Measurements from ENCODE around the gene CHCHD6. TPM values are rescaled to one million over a fixed set of nuclear protein-coding genes. Genes with fewer than 3 reads are reported as not detected.

The CHCHD6 gene
- total and polyA plus RNA-seq, 12 donors, result 10.6 to 22.5 (median 17.6) TPM

DNA sequence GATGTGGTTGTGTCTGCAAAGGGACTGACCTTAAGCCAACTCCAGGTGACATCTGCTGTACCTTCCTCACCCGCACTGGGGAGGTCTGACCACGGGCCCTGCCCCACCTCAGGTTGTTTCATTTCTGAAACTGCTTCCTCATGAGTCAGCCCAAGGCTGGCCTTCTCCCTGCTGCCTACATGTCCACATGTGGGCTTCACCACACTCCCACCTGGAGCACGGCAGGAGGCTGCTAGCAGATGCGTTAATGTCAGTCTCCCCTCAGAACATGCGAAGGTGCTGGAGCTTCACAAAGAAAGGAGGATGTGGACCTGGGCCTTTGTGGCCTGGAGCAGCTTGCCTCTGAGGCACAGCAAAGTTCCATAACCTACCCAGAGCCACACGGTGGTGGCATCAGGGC, 209.5 kb downstream of the CHCHD6 start:
- H3K27me3 ChIP-seq, result no peaks in the 10 kb centered on the region
- no peaks in the 10 kb centered on the region for H3K36me3 ChIP-seq (replicated peaks in 1 of 2)
- DNase-seq, result no peak
- TF ChIP-seq, protein P1, sequence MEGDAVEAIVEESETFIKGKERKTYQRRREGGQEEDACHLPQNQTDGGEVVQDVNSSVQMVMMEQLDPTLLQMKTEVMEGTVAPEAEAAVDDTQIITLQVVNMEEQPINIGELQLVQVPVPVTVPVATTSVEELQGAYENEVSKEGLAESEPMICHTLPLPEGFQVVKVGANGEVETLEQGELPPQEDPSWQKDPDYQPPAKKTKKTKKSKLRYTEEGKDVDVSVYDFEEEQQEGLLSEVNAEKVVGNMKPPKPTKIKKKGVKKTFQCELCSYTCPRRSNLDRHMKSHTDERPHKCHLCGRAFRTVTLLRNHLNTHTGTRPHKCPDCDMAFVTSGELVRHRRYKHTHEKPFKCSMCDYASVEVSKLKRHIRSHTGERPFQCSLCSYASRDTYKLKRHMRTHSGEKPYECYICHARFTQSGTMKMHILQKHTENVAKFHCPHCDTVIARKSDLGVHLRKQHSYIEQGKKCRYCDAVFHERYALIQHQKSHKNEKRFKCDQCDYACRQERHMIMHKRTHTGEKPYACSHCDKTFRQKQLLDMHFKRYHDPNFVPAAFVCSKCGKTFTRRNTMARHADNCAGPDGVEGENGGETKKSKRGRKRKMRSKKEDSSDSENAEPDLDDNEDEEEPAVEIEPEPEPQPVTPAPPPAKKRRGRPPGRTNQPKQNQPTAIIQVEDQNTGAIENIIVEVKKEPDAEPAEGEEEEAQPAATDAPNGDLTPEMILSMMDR (IDR thresholded peaks at IDR 0.05), result no peak
- no peak for TF ChIP-seq POLR2A (IDR thresholded peaks at IDR 0.05)
- H3K27ac ChIP-seq, result no peak overlapping the region
- H3K9me3 ChIP-seq (replicated peaks in 1 of 3), result no peaks in the 10 kb centered on the region
- H3K4me1 ChIP-seq (replicated peaks in 1 of 2), result peaks cover 0 to 3% of the 10 kb centered on the region in 2 donors
- intact Hi-C loops (cut with DNase I), result no loop called here
- no peak overlapping the region for H3K4me3 ChIP-seq
- WGBS, 4 donors, result 89 to 98% (median 92%) methylated on average over 3 to 6 of the region's 6 CpGs

DNA sequence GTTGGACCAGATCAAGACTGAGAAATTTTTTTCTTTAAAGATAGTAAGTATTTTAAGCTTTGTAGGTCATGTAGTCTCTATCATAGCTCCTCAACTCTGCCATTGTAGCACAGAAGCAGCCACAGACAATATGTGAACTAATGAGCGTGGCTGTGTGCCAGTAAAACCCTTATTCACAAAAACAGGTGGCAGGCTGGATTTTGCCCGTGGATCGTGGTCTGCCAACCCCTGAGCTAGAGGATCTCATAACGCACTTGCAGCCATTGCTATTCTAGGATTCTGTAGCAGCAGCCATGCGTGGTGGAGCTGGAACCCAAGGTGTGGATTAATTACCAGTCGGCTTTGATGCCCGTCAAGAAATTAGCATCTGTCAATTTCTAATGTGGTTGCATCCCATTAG, 210.2 kb downstream of the CHCHD6 start:
- no peak for DNase-seq
- Histone ChIP-seq H3K36me3 (replicated peaks in 1 of 2) (no peaks in the 10 kb centered on the region), H3K9me3 (replicated peaks in 1 of 3) (no peaks in the 10 kb centered on the region), H3K27me3 (no peaks in the 10 kb centered on the region), H3K4me1 (replicated peaks in 1 of 2) (peaks cover 0 to 3% of the 10 kb centered on the region in 2 donors), H3K4me3 (no peak overlapping the region), H3K27ac (no peak overlapping the region)
- TF ChIP-seq, protein P1 (IDR thresholded peaks at IDR 0.05), result no peak
- TF ChIP-seq POLR2A (IDR thresholded peaks at IDR 0.05), result no peak
- 81 to 93% (median 85%) methylated on average over 6 to 7 of the region's 7 CpGs for WGBS, 4 donors
- intact Hi-C loops (cut with DNase I), result no loop called here

DNA sequence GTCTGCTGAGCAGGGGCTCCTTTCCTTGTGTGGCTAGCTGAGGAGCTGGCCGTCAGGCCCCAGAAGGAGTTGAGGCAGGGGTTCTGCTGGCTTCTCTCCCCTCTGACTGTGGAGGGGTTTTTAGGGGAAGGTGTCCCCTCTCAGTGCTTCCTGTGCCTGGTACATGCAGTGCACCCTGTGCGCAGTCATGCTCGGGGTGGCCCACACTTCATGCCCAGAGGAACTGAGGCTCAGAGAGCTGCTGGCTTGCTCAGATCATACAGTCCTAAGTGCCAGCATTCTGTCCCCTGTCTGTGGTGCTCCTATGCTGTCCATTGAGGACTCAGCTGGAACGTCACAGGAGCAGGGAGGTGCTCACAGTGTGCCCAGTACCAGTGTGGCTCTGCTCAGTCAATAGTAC, 211.0 kb downstream of the CHCHD6 start:
- Histone ChIP-seq H3K4me1 (replicated peaks in 1 of 2) (peaks cover 0 to 3% of the 10 kb centered on the region in 2 donors), H3K36me3 (replicated peaks in 1 of 2) (no peaks in the 10 kb centered on the region), H3K9me3 (replicated peaks in 1 of 3) (no peaks in the 10 kb centered on the region), H3K27me3 (no peaks in the 10 kb centered on the region), H3K4me3 (no peak overlapping the region), H3K27ac (no peak overlapping the region)
- TF ChIP-seq POLR2A (IDR thresholded peaks at IDR 0.05), result no peak
- TF ChIP-seq, protein P1 (IDR thresholded peaks at IDR 0.05), result no peak
- 96 to 100% (median 99%) methylated on average over 1 to 4 of the region's 4 CpGs for WGBS, 4 donors
- no peak for DNase-seq
- intact Hi-C loops (cut with DNase I), result no loop called here

DNA sequence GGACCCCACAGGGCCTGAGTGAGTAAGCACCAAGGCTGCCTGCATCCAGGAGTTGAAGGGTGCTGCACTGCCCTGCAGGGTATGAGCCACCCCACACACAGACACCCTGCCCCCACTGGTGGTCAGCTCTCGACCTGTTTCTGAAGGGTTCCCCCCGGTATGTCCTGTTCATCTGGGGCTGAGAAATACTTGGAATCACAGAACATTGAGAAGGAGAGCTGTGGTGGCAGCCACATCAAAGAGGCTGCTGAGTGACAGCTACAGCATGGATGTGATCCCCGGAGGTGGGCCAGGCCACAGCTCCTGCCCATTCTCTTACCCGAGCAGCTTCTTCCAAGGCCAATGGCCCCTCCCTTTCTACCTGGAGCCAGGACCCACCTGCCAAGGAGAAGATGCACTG, 212.5 kb downstream of the CHCHD6 start:
- no peaks in the 10 kb centered on the region for H3K27me3 ChIP-seq
- 92 to 100% (median 97%) methylated on average over 2 to 4 of the region's 4 CpGs; no CpG with 5 or more reads in 1 of the 4 donors for WGBS, 4 donors
- TF ChIP-seq, protein P1 (IDR thresholded peaks at IDR 0.05), result no peak
- TF ChIP-seq POLR2A (IDR thresholded peaks at IDR 0.05), result no peak
- no peak for DNase-seq
- H3K4me3 ChIP-seq, result no peak overlapping the region
- no peaks in the 10 kb centered on the region for H3K4me1 ChIP-seq (replicated peaks in 1 of 2)
- H3K27ac ChIP-seq, result no peak overlapping the region
- no peaks in the 10 kb centered on the region for H3K9me3 ChIP-seq (replicated peaks in 1 of 3)
- no peaks in the 10 kb centered on the region for H3K36me3 ChIP-seq (replicated peaks in 1 of 2)
- intact Hi-C loops (cut with DNase I), result no loop called here

Data from adrenal gland (tissue), 12 donors.